Measurements from ENCODE around the gene DYNC1H1.
A peak's percentile ranks its signal among the peaks of the same experiment; 100 is the strongest.
"Not testable (repeated sequence)": the region's sequence is repeated elsewhere in the genome, so short reads cannot be mapped to it uniquely, and the experiment has no call there.

Gene DYNC1H1

DNA sequence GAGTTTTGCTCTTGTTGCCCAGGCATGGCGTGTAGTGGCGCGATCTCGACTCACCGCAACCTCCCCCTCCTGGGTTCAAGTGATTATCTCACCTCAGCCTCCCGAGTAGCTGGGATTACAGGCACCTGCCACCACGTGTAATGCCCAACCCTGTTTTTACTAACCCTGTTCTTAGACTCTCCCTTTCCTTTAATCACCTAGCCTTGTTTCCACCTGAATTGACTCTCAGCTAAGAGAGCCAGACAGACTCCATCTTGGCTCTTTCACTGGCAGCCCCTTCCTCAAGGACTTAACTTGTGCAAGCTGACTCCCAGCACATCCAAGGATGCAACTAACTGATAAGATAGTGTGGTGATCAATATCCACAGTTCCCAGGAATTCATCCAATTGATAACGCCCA is 100.2 kb downstream of the DYNC1H1 start:
- DNase-seq (ENCODE audit: low spot score), result not testable (repeated sequence)

GRCh38 chr14:102066041-102066451 is 101.7 kb downstream of the DYNC1H1 start:
- DNase-seq (ENCODE audit: low spot score), result no peak

GRCh38 chr14:102071283-102071998 is 107.1 kb downstream of the DYNC1H1 start:
- DNase-seq (ENCODE audit: low spot score), result no peak

GRCh38 chr14:102074415-102074964 is 110.1 kb downstream of the DYNC1H1 start:
- DNase-seq (ENCODE audit: low spot score), result no peak

- DNase-seq (ENCODE audit: low spot score), result no peak
Observed at GRCh38 chr14:102075155-102075554, 110.8 kb downstream of the DYNC1H1 start.

DNA sequence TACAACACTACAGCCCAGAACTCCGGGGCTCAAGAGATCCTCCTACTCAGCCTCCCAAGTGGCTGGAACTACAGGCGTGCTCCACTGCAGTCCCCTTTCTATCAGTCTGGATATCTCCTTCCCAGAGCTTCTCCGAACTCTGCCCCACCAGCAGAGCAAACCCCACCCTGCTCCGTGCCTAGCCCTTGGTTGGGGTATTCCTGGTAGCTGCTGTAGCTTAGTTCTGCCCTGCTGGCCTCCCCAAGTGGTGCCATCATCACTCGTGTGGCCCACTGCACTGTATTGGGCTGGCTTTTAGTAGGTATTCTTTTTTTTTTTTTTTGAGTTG is 113.0 kb downstream of the DYNC1H1 start:
- no peak for DNase-seq (ENCODE audit: low spot score)

- not testable (repeated sequence) for DNase-seq (ENCODE audit: low spot score)
Observed at GRCh38 chr14:102078361-102078791, 114.0 kb downstream of the DYNC1H1 start.

DNA sequence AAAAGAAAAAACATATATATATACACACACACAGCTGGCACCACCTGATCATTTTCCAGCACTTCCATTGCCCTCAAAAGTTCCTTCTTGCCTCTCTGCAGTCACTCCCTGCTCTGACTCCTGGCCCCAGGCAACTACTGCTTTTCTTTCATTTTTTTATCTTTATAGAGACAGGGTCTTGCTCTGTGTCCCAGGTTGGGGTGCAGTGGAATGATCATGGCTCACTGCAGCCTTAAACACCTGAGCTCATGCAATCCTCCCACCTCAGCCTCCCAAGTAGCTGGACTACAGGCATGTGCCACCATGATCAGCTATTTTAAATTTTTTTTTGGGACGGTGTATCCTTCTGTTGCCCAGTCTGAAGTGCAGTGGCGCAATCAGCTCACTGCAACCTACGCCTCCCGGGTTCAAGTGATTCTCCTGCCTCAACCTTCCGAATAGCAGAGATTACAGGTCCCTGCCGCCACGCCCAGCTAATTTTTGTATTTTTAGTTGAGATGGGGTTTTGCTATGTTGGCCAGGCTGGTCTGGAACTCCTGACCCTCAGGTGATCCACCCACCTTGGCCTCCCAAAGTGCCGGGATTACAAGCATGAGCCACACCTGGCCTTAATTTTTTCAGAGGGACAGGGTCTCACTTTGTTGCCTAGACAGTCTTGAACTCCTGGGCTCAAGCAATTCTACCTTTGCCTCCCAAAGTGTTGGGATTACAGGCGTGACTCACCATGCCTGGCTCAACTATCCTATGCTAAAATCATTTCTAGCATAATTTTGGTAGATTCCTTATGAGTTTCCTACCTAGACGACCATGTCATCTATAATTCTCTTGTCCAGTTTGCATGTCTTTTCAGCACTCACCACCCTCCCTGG is 114.7 kb downstream of the DYNC1H1 start:
- no peak for DNase-seq (ENCODE audit: low spot score)

GRCh38 chr14:102079700-102079979 is 115.3 kb downstream of the DYNC1H1 start:
- no peak for DNase-seq (ENCODE audit: low spot score)

- DNase-seq (ENCODE audit: low spot score), result no peak
Observed at GRCh38 chr14:102080183-102081080, 116.1 kb downstream of the DYNC1H1 start.

DNA sequence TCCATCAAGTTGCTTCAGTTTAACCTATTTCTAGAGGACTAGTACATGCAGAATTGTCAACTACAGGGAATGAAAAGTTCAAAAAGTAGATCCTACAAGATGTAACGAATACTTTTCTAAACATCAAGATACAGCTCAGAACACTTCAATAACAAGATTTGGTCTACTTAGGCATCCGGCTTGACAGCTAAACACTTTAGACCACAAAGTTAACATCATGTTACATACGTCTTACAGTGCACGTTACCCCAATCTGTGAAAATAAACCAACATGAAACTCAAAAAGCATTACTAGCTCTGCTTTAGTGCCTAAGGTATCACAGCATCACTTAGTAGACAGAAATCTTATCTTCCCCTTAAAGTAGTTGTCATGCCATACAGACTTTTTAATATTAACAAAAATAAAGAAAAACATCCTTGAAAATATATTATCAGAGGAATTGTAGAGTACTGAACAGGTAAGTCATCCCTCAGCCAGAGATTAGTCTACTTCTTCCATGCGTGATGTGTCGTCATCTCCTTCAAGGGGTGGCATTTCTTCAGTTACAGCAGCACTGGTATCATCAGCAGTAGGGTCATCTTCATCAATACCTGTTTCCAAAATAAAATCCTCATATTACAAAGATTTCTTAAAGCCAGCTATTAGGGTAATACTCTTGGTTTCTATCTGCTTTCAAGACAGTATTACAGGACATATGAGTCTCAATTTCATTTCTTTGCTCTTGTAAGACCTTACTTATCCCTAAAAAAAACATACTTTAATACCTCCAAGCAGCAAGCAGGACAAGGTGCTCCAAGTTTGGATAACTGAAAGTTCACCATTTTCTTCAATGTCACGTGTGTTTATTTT is 117.1 kb downstream of the DYNC1H1 start:
- no peak for DNase-seq (ENCODE audit: low spot score)

- DNase-seq (ENCODE audit: low spot score), result not testable (repeated sequence)
Observed at GRCh38 chr14:102084522-102084921, 120.1 kb downstream of the DYNC1H1 start.

- DNase-seq (ENCODE audit: low spot score), result no peak
Observed at GRCh38 chr14:102084931-102085330, 120.6 kb downstream of the DYNC1H1 start.

GRCh38 chr14:102085488-102085887 is 121.1 kb downstream of the DYNC1H1 start:
- no peak for DNase-seq (ENCODE audit: low spot score)

GRCh38 chr14:102085948-102086708 is 121.8 kb downstream of the DYNC1H1 start:
- DNase-seq (ENCODE audit: low spot score), result no peak

DNA sequence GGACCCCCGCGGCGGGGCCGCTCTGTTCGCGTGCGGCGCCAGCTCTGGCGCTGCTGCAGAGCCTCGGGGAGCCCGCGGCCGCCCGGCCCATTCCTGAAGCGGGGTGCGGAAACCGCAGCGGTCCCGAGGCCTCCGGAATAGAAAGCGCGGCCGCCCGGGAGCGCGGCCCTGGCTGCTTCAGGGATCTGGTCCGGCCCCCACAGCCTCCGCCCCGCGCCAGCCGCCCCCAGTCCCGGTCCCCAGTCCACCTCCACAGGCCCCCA is 122.3 kb downstream of the DYNC1H1 start:
- no peak for DNase-seq (ENCODE audit: low spot score)

- DNase-seq (ENCODE audit: low spot score), result peak; percentile 98
Observed at GRCh38 chr14:102086972-102087761, 122.8 kb downstream of the DYNC1H1 start, which contains the start of gene HSP90AA1. Gene HSP90AA1, minus strand, starts transcription at chr14:102087044. Its CDS starts 666 bp downstream, at chr14:102086378.

DNA sequence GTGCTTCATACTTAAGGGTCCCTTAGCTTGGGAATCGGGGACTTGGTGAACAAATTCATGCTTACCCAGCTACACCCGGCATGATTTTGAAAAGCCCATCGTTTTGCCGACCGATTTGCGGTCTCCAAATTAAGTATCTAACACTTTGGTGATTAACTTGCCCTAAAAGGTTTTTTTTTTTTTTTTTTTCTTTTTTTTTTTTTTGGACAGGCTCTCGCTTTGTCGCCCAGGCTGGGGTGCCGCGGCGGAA is 123.3 kb downstream of the DYNC1H1 start:
- no peak for DNase-seq (ENCODE audit: low spot score)

GRCh38 chr14:102088012-102088792 is 123.8 kb downstream of the DYNC1H1 start:
- peak; percentile 78 for DNase-seq (ENCODE audit: low spot score)
